GM19025 (cell line): ENCODE data around the gene SCART1.
"Not testable (repeated sequence)": the region's sequence is repeated elsewhere in the genome, so short reads cannot be mapped to it uniquely, and the experiment has no call there.

ENCODE experiments used
- ATAC-seq: cut with Tn5 transposase; IDR thresholded peaks from one replicate; pipeline ENCODE4 v1.9.1; 2021; ENCODE audit warnings: mild to moderate bottlenecking, low read depth, moderate library complexity; ENCODE audit not compliant: unreplicated experiment

Gene SCART1

GRCh38 chr10:133511408-133511807 lies 57.7 kb downstream of the SCART1 start:
- no peak for ATAC-seq

DNA sequence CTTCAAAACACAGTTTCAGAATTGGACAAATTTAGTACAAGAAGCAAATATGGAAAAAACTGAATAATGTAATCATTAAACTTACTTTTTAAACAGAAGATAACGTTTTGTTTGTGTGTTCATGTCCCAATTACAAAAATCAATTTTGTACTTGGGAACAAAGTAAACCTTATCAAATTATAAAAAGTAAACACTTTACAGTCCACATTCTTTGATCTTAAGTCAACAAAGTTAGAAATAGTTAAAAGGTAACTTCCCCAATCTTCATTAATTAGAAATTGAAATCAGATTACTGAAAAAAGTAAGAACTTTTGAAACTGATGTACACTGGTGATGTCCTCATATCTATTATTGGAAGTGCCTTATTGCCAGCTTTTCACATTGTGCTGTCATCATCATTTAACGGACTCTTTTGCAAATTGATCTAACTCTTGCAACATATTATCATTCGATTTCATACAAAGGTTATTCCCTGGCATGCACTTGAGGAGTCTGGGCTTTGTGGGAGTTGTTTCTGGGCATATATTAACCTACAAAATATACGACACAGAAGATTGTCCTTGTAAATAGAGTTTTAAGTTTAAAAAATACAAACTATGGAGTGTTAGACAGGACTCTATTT lies 58.3 kb downstream of the SCART1 start:
- no peak for ATAC-seq

DNA sequence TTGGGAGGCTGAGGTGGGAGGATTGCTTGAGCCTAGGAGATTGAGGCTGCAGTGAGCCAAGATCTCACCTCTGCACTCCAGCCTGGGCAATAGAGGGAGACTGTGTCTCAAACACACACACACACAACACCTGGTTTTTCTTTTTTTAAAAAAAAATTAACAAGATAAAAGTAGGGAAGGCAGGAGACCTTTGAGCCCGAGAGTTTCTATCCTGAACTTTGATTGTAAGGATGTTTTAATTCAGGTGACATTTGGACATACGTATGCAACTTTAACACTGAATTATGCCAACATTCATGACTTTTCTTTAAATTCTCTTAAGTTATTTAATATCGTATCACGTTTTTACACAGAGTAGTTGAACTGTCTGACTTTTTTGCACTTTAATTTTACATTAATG lies 61.7 kb downstream of the SCART1 start:
- ATAC-seq = no peak

GRCh38 chr10:133516057-133516456 lies 62.3 kb downstream of the SCART1 start:
- no peak for ATAC-seq

DNA sequence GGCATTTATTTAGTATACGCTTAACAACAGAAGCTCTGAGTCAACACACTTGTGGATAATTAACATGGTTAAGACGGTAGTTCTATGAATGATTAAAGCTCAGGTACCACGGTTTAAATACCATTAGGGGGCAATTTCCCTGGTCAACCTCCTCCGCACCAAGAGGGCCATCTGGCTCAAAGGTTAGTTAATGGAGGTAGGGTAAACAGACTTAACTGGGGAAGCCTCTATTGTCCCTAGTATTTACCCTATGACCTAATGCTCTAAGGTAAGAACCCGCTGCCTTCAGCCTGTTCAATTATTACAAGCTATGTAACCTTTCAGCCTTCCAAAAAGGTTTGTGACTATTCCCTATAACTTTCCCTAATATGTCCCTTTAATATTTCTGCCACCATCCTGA lies 64.8 kb downstream of the SCART1 start:
- not testable (repeated sequence) for ATAC-seq
